GM19239 (cell line): ENCODE results near the gene OSBPL6.

Experiments used
- DNase-seq: peaks from one replicate; pipeline ENCODE4 v3.0.0; 2011; ENCODE audit warnings: low spot score; ENCODE audit not compliant: insufficient read length
- FAIRE-seq: peaks from 2 replicates; lab custom pipeline; 2011; peaks lifted over from hg19 to GRCh38; lab: Jason Lieb, UNC

Gene OSBPL6

DNA sequence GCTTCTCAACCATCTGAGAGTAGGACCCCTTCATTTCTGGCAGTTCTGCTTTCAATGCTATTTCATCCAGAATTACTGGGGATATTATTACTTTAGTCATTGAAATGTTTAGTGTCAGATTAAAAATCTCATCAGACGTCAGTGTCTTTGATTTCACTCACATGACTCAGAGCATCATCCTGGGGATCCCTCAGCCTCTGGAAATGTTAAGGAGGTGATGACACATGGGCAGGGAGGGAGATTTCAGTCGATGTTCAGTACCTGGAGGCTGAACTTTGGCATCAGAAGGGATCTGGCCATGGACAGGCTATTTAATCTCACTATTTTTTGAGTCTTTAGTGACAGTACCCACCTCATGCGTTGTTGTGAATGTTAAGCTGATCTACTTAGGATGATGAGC, 39.1 kb downstream of the OSBPL6 start:
- FAIRE-seq: no peak
- no peak for DNase-seq

DNA sequence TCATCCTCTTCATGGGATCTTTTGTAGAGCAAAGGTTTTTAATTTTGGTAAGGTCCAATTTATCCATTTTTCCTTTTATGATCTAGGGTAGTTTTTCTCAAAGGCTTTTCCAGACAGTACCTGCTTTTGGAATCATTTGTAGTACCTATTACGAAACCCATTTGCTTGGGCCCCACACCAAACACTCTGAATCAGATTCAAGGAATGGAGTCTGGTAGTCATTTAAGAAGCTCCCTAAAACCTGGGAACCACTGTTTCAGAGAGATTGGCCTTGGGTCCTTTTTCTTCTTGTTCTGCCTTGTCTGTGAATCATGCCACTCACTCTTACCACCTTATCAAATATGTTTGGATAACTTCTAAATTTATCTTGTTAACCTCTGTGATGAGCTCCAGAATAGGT, 40.3 kb downstream of the OSBPL6 start:
- DNase-seq (no peak), FAIRE-seq (no peak)

DNA sequence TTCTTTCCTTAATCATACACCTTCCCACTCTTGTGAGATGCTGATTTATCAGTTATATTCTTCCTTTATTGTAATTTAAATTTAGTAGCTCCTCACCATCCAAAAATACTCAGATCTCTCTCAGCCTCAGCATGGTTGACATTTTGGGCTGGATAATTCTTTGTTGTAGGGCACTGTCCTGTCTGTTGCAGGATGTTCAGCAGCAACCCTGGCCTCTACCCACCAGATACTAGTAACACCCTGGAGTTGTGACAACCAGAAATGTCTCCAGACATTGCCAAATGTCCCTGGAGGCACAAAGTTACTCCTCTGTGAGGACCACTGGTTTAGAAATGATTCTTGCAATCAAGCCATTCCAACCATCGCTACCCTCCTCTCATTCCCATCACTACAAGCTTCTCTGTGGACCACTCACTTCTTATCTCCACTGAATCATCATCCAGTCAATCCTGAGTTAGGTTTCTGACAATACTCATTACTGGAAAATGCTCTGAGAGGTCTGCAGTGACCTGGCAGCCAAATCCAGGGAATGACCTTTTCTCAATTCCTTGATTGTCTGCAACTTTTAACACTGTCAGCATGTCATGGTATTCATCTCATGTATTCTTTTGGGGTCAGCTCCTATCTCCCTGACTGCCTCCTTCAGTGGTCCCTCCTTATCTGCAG, 43.3 kb downstream of the OSBPL6 start:
- DNase-seq: no peak
- no peak for FAIRE-seq

DNA sequence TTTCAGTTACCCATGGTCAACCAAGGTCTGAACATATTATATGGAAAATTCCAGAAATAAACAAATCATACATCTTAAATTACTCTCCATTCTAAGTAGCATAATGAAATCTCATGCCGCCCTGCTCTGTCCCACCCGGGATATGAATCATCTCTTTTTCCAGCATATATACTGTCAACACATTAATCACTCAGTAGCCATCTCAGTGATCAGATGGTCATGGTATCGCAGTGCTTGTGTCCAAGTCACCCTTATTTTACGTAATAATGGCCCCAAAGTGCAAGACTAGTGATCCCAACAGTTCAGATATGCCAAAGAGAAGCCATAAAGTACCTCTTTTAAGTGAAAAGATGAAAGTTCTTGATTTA, 43.8 kb downstream of the OSBPL6 start:
- FAIRE-seq (no peak), DNase-seq (no peak)

DNA sequence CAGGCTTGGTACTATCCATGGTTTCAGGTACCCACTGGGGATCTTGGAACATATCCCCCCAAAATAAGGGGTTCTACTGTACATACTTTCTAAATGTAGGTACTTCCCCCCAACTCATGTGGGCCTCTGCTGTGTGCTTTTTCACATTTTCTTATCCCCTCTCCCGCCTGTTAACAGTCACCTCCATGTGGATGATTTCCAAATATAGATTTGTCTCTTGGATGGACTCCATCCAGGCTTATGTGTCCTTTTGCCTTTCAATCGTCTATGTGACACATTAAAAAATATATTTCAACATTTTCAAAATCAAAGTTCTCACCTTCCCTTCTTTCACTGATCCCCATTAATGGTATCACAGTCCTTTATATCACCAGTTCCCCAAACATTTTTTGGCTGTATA, 44.4 kb downstream of the OSBPL6 start:
- FAIRE-seq (no peak), DNase-seq (no peak)

DNA sequence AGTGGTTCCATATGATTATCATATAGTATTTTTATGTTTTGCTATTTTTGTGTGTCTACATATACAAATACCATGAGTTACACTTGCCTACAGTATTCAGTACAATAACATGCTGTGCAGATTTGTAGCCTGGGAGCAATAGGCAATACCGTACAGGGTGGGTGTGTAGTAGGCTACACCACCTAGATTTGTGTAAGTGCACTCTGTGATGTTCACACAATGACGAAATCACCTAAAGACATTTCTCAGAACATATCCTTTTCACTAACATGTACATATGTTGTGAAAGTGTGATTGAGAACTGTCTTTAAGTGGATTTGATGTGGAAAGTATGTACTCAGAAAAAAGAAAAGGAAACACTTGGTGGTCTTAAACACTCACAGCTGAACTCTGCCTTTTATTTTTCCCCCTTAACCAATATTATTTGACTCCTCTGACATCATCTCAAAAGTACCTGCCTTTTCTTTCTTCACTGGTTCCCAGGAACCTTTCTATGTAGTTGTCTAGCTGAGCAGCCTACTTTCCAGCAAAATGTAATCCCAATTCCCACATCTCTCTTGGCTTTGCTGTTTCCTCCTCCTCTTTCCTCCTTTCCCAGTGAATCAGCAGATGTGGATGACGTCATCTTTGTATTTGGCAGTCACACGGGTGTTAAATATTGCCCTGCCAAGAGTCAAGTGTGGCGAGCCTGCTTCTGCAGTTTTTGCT, 47.7 kb downstream of the OSBPL6 start:
- FAIRE-seq: no peak
- DNase-seq: no peak

DNA sequence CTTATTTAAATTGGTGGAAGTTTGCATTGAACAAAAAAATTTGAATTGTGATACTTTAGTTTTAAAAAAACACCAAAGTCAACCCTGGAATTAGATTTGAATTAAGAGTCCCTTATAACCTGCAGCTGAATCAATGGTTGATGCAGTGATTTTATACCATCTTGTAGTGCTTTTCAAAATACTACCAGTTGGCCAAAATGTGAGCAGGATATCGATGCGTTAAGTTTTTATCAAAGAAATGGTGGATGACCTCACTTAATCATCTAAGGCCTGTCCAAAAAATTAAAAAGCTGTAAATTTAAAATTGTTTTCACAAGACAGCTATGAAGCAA, 48.2 kb downstream of the OSBPL6 start:
- no peak for FAIRE-seq

DNA sequence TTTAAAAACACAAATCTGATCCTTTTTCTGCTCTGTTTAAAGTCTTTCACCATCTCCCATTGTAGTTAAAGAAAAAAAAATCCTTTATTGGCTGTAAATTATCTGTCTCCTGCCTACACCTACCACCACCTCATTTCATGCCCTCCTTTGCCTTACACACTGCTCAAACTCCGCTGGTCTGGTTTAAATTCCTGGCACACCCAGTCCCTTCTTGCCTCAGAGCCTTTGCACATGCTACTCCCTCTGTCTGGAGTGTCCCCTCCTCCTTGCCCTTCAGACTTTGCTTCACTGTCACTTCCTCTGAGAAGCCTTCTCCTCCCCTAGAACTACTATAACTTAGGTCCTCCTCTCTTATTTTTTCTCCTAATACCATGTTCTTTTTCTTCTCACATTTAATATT, 49.6 kb downstream of the OSBPL6 start:
- no peak for FAIRE-seq
- no peak for DNase-seq

More for the DNA sequence above, 48.2 kb downstream of the OSBPL6 start:
- no peak for DNase-seq

DNA sequence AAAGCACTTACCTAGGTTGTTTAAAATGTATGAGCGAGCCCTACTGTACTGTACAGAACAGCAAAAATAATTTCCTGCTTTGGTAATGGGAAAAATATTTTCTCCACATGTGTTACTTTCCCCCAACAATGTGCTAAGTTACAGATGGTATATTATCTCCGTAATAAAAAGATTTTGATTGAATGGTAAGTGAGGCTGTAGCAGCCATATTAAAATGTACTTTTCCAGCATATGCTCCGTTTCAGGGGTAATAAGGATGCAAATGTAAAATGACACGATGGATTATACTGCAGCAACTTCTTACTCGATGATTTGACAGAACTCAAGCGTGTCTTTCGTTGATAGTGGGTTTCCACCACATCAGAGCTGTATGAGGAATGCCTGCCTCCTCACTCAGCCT, 50.5 kb downstream of the OSBPL6 start:
- FAIRE-seq: no peak

DNA sequence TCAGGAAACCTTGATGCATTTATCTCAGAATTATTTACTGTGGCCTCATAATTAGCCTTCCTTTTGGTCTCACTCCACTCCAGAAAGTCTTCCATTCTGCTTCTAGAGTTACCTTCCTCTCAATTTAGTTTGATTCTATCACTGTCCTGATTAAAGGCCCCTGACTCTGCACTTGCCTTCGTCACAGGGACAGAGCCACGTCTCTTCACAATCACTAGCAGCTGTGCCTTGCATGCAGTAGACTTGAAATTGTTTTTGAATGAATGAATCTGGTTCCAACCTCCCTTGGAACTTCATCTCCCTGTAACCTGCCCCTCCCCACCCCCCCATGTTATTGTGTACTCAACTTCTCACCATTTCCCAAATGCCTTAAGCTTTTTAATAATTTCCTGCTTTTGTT, 52.4 kb downstream of the OSBPL6 start:
- no peak for FAIRE-seq
- DNase-seq: no peak

More for the DNA sequence above, 50.5 kb downstream of the OSBPL6 start:
- no peak for DNase-seq

DNA sequence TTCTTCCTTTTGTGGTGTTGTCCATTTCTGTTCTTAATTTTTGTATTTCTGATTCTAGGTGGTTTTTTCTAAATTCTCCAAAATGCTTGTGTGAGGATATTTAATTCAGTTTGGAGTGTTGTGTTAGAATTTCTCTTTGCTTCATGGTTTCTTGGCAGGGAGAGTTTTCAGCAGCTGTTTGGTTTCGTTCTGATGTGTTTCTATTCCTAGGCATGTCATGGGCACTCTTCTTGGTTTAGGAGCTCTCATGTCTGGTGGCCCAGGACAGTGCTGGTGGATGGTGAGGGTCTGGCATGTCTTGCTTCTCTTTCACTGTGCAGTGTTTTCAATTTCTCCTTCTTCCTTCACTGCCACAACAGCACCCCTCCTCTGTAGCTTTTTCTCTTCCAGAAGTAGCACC, 52.9 kb downstream of the OSBPL6 start:
- DNase-seq (no peak), FAIRE-seq (no peak)

DNA sequence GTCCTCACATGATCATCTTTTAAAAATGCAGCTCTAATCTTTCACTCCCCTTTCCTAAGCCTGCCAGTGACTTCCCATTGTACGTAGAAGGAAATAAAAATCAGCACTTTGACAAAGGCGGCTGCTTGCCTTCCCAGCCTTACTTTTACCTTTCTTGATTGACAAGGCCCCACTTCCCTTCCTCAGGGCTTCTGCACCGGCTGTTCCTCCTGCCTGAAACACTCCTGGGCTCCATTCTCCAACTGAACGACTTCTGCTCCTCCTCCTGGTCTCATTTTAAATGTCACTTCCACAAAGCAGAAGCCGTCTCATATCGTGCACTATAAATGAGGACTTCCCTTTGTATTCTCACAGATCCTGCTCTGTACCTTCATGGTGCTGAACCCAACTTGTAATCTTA, 56.1 kb downstream of the OSBPL6 start:
- DNase-seq (no peak), FAIRE-seq (no peak)

DNA sequence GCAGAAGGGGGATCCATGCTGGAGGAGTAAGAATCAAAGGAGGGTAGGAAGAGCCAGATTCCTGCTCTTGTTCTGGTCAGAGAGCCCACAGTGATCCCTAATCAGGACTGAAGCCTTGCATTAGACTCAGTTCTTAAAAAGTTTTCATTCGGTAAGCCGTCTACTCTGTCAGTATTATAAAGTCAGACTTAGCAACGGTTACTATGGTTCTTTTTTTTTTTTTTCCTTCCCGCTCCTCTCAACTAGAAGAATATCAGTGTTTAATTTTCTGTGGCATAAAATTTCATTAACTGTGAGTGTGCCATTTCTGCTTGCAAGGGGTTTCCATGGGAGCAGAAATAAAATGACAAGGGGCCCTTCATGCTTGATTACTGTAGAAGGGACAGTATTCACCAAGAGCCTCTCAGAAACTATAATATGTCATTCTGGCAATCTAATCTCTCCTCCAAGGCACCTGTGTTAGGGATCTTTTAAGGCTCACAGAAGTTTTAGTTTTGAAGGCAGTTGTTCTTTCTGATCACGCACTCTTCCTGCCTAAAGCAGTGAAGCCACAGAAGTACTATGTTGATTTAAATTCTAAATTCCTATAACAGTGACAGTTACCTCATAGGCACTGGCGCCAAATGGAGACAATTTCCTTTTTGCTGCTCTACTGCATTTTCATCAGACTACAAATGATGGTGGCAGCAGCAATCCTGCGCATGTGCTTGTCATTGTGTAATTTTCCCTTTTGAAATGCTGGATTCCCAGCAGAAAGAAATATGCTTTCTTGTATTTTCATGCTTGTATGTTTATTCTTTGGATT, 57.0 kb downstream of the OSBPL6 start:
- no peak for DNase-seq
- no peak for FAIRE-seq

DNA sequence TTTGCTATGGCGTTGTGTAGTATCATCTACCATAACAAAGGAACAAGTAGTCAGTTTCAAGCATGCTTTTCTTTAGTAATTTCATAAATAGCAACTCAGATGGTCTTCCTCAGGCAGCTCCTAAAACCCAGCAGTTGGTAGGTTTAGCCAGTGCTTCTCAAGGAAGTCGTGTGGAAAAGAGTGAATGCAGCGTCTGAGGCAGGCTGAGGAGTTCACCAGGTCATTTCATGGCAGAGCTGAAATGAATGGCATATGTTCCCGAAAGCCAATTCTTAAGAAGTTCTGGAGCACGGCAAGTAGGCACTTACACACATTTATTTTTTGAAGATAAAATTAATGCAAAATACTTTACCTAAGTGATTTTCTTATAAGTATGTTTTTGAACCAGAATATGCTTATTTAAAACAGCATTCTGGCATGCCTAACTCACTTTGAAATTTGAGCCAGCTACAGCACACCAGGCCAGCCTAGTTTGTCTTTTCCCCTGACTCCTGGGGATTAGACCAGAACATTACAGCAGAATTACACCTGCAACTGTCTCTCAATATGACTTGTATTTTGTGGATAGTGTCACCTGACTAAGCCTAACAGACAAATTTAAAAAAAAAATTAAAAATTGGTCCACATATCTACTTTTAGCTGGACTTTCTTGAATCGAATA, 62.2 kb downstream of the OSBPL6 start:
- no peak for DNase-seq

DNA sequence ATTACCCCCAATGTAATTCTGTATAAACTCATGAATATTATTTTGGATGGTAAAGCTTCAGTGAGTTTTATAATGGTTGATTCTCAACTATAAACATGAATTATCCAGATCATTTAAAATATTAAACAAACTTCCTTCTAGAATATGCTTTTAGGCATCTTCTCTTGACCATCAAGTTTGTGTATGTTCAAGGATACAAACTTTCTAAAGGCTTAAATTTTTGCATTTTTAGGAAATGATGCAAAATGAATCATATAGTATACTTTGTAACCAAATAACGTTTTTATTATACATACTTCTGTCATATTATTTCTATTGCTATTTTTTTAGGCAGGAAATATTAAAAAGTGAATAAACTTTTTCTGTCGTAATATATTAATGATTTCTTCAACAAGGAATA, 62.8 kb downstream of the OSBPL6 start:
- DNase-seq: no peak
- no peak for FAIRE-seq

More for the DNA sequence above, 62.2 kb downstream of the OSBPL6 start:
- FAIRE-seq: no peak

DNA sequence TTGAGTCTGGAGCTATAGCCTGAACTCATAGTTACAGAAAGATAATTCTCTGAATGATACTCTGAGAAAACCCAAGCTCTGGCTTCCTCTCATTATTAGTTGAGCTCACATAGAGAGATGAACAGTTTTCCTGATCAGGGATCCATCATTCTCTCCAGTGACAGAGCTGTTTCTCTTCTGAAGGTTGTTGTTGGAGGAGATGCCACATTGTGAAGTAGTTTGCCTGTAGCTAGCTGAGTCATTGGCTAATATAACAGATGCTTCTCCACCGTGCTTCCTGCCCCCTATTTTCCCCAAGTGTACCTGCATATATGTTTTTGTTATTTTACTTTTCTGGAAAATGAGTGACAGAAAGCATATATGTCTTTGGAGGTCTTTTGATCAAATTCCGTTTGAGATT, 64.6 kb downstream of the OSBPL6 start:
- no peak for FAIRE-seq

DNA sequence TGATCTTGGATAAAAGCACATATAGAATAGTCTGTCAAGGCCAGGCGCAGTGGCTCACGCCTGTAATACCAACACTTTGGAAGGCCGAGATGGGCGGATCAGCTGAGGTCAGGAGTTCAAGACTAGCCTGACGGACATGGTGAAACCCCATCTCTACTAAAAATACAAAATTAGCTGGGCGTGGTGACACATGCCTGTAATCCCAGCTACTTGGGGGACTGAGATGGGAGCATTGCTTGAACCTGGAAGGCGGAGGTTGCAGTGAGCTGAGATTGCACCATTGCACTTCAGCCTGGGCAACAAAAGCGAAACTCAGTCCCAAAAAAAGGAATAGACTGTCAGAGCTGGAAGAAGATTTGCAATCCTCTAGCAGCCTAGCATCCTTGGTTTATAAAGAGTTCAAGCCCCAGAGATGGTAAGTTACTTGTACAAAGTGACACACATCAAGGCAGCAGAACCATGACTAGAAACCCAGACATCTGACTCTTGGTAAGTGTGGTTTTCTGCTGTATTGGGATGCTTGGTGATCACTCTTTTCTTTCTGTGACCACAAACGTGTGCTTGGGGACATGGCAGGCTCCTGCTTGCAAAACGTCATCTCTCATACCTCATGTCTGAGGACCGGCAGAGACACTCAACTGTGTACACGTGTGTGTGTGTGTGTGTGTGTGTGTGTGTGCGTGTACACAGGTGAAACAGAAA, 69.0 kb downstream of the OSBPL6 start:
- DNase-seq (no peak), FAIRE-seq (no peak)

More for the DNA sequence above, 64.6 kb downstream of the OSBPL6 start:
- DNase-seq: no peak

DNA sequence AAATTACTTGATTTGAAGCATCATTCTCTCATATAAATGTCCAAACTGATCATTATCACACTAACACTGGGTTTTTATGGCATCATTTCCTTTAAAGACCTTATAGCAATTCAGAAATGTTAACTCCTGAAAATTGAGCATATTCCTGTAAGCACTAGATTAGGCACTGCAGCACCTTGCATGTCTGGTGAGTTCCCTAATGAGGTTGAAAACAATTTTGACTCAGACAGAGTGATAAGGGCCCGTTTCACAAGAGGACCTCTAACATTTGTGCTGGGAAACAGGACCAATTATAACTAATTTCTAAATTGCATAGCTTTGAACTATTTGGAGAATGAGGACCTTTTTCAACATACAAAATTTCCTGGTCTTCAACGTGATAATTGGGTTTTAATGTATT, 69.9 kb downstream of the OSBPL6 start:
- DNase-seq: no peak
- FAIRE-seq: no peak

DNA sequence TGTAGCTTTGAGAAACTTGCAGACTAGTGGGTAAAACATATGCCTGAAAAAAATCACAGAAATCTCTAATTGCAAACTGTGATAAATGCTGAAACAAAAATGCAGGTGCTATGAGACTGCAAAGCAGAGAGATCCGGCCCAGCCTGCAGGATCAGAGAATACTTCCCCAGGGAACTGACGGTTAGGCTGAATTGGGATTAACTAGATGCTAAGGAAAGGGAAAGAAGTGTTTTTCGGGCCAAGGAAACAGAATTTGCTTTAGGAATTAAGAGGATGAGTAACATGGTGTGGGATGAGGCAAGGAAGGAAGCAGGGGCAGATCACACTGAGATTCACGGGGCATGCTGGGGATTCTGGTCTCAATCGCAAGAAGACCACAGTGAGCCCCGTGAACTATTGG, 71.5 kb downstream of the OSBPL6 start:
- DNase-seq (no peak), FAIRE-seq (no peak)

DNA sequence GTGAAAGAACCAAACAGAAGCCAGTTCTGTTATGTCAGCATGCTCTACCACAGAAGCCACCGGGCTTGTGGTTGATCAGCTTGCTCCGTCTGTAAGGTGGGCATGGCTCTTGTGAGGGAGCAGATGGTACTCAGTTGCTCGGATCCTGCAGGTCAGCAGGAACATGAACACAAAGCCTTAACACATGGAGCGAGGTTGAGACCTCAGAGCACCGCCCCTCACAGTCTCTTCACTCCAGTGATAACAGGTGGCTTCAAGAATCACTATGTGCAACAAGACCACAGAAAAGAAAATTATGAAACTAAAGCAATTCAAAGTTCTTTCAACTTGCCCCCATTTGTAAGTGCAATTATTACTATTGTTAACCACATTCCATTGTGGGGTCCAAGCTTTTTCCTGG, 72.1 kb downstream of the OSBPL6 start:
- no peak for DNase-seq
- no peak for FAIRE-seq
